ENCODE results near the gene SRGAP3.

DNA sequence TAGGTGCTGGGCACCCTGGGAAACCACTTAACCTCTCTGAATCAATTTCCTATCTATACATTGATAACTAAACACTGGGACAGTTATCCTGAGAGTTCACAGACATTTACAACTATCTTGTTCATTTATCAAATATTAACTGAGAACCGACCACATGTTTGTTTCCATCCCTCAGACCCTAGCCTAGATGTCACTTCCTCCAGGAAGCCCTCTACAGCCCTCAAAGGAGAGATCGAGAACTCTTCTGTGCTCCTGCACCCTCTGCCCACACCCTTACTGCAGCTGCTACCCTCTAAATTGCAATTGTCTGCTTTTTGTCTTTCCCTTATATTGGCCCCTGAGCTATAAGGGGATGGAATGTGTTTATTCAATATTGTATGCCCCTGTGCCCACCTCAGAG lies 46.1 kb downstream of the SRGAP3 start:
- TF ChIP-seq, protein P1, sequence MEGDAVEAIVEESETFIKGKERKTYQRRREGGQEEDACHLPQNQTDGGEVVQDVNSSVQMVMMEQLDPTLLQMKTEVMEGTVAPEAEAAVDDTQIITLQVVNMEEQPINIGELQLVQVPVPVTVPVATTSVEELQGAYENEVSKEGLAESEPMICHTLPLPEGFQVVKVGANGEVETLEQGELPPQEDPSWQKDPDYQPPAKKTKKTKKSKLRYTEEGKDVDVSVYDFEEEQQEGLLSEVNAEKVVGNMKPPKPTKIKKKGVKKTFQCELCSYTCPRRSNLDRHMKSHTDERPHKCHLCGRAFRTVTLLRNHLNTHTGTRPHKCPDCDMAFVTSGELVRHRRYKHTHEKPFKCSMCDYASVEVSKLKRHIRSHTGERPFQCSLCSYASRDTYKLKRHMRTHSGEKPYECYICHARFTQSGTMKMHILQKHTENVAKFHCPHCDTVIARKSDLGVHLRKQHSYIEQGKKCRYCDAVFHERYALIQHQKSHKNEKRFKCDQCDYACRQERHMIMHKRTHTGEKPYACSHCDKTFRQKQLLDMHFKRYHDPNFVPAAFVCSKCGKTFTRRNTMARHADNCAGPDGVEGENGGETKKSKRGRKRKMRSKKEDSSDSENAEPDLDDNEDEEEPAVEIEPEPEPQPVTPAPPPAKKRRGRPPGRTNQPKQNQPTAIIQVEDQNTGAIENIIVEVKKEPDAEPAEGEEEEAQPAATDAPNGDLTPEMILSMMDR (IDR thresholded peaks at IDR 0.05), result no peak
- no peak for TF ChIP-seq POLR2A (IDR thresholded peaks at IDR 0.05)

All from testis (tissue), 2 donors.